ENCODE results near the gene CFAP161. TPM values are rescaled to one million over a fixed set of nuclear protein-coding genes. Genes with fewer than 3 reads are reported as not detected.

The CFAP161 gene
- total and polyA plus RNA-seq, 4 donors: 2.4 to 11.2 (median 3.9) TPM

GRCh38 chr15:81085898-81086297, 48.2 kb upstream of the CFAP161 start:
- Histone ChIP-seq H3K36me3 (ENCODE audit: control insufficient read depth in 4 of 4, insufficient read depth in 4 of 4, low read length in 4 of 4) (no peaks in the 10 kb centered on the region), H3K4me3 (no peak overlapping the region), H3K9ac (ENCODE audit: insufficient read depth in 1 of 2, low read length in 2 of 2) (no peak overlapping the region), H3K27ac (ENCODE audit: low read depth in 1 of 2, low read length in 1 of 2) (peak overlapping the region in 1 of 2 donors; percentile 9), H3K27me3 (ENCODE audit: control insufficient read depth in 3 of 3, insufficient read depth in 3 of 3, low read length in 2 of 3) (peaks cover 0 to 3% (median 0%) of the 10 kb centered on the region in 3 donors), H3K9me3 (ENCODE audit: control insufficient read depth in 4 of 4, insufficient read depth in 3 of 4, low read length in 3 of 4) (no peaks in the 10 kb centered on the region), H3K4me1 (ENCODE audit: control insufficient read depth in 5 of 5, insufficient read depth in 5 of 5, low read length in 5 of 5) (peaks cover 0 to 13% (median 0%) of the 10 kb centered on the region in 5 donors)
- no peak for TF ChIP-seq CTCF (IDR thresholded peaks at IDR 0.05; ENCODE audit: control extremely low read depth, extremely low read depth)
- WGBS, 2 donors: 82 to 89% methylated on average over 5 of the region's 5 CpGs
- no peak for DNase-seq
- ATAC-seq (ENCODE audit: insufficient read depth, low FRiP score): no peak

GRCh38 chr15:81087066-81087465, 47.0 kb upstream of the CFAP161 start:
- TF ChIP-seq CTCF (IDR thresholded peaks at IDR 0.05; ENCODE audit: control extremely low read depth, extremely low read depth): no peak
- peak in 1 of 3 donors; percentile 50 for DNase-seq
- Histone ChIP-seq H3K9ac (ENCODE audit: insufficient read depth in 1 of 2, low read length in 2 of 2) (no peak overlapping the region), H3K4me1 (ENCODE audit: control insufficient read depth in 5 of 5, insufficient read depth in 5 of 5, low read length in 5 of 5) (peaks cover 0 to 16% (median 2%) of the 10 kb centered on the region in 5 donors), H3K9me3 (ENCODE audit: control insufficient read depth in 4 of 4, insufficient read depth in 3 of 4, low read length in 3 of 4) (no peaks in the 10 kb centered on the region), H3K27me3 (ENCODE audit: control insufficient read depth in 3 of 3, insufficient read depth in 3 of 3, low read length in 2 of 3) (peaks cover 0 to 3% (median 0%) of the 10 kb centered on the region in 3 donors), H3K36me3 (ENCODE audit: control insufficient read depth in 4 of 4, insufficient read depth in 4 of 4, low read length in 4 of 4) (no peaks in the 10 kb centered on the region), H3K27ac (ENCODE audit: low read depth in 1 of 2, low read length in 1 of 2) (no peak overlapping the region), H3K4me3 (no peak overlapping the region)
- 65 to 68% methylated on average over 5 of the region's 5 CpGs for WGBS, 2 donors
- ATAC-seq (ENCODE audit: insufficient read depth, low FRiP score): no peak

- TF ChIP-seq CTCF (IDR thresholded peaks at IDR 0.05; ENCODE audit: control extremely low read depth, extremely low read depth): no peak
- 39 to 68% methylated on average over 1 of the region's 1 CpG for WGBS, 2 donors
- Histone ChIP-seq H3K4me1 (ENCODE audit: control insufficient read depth in 5 of 5, insufficient read depth in 5 of 5, low read length in 5 of 5) (peaks cover 1 to 20% (median 4%) of the 10 kb centered on the region in 5 donors), H3K4me3 (no peak overlapping the region), H3K9me3 (ENCODE audit: control insufficient read depth in 4 of 4, insufficient read depth in 3 of 4, low read length in 3 of 4) (no peaks in the 10 kb centered on the region), H3K36me3 (ENCODE audit: control insufficient read depth in 4 of 4, insufficient read depth in 4 of 4, low read length in 4 of 4) (no peaks in the 10 kb centered on the region), H3K9ac (ENCODE audit: insufficient read depth in 1 of 2, low read length in 2 of 2) (no peak overlapping the region), H3K27me3 (ENCODE audit: control insufficient read depth in 3 of 3, insufficient read depth in 3 of 3, low read length in 2 of 3) (peaks cover 0 to 3% (median 0%) of the 10 kb centered on the region in 3 donors), H3K27ac (ENCODE audit: low read depth in 1 of 2, low read length in 1 of 2) (no peak overlapping the region)
- no peak for ATAC-seq (ENCODE audit: insufficient read depth, low FRiP score)
- no peak for DNase-seq
Measured at GRCh38 chr15:81087694-81088093, 46.4 kb upstream of the CFAP161 start.

- Histone ChIP-seq H3K36me3 (ENCODE audit: control insufficient read depth in 4 of 4, insufficient read depth in 4 of 4, low read length in 4 of 4) (no peaks in the 10 kb centered on the region), H3K9me3 (ENCODE audit: control insufficient read depth in 4 of 4, insufficient read depth in 3 of 4, low read length in 3 of 4) (no peaks in the 10 kb centered on the region), H3K4me3 (no peak overlapping the region), H3K9ac (ENCODE audit: insufficient read depth in 1 of 2, low read length in 2 of 2) (no peak overlapping the region), H3K27ac (ENCODE audit: low read depth in 1 of 2, low read length in 1 of 2) (no peak overlapping the region), H3K27me3 (ENCODE audit: control insufficient read depth in 3 of 3, insufficient read depth in 3 of 3, low read length in 2 of 3) (peaks cover 0 to 6% (median 0%) of the 10 kb centered on the region in 3 donors), H3K4me1 (ENCODE audit: control insufficient read depth in 5 of 5, insufficient read depth in 5 of 5, low read length in 5 of 5) (peaks cover 4 to 20% (median 4%) of the 10 kb centered on the region in 5 donors)
- TF ChIP-seq CTCF (IDR thresholded peaks at IDR 0.05; ENCODE audit: control extremely low read depth, extremely low read depth): no peak
- ATAC-seq (ENCODE audit: insufficient read depth, low FRiP score) (no peak), DNase-seq (peak in 1 of 3 donors; percentile 39)
- WGBS, 2 donors: 68 to 74% methylated on average over 5 of the region's 5 CpGs
Measured at GRCh38 chr15:81088470-81089013, 45.5 kb upstream of the CFAP161 start.

All from lung (tissue), 12 donors.